H9 (cell line): ENCODE results near the gene TMIE. TPM values are rescaled to one million over a fixed set of nuclear protein-coding genes. Genes with fewer than 3 reads are reported as not detected.

Source experiments
- DNase-seq: peaks from one replicate; pipeline ENCODE4 v3.0.0-alpha.2; 2017
- H2AFZ ChIP-seq: one replicate; pipeline ENCODE4 v1.6.1; 2013; ENCODE audit warnings: mild to moderate bottlenecking, low read length, control low read depth, moderate library complexity
- H2AK5ac ChIP-seq: 2 replicates; pipeline ENCODE4 v1.6.1; 2013; ENCODE audit warnings: low read length, control low read depth, mixed read lengths; ENCODE audit not compliant: insufficient read length
- H2BK120ac ChIP-seq: one replicate; pipeline ENCODE4 v1.6.1; 2013; ENCODE audit warnings: low read depth, mild to moderate bottlenecking, low read length, control low read depth, inconsistent platforms; ENCODE audit not compliant: poor library complexity, severe bottlenecking
- H2BK12ac ChIP-seq: 2 replicates; pipeline ENCODE4 v1.6.1; 2013; ENCODE audit warnings: low read length, control low read depth, mixed read lengths, low read depth; ENCODE audit not compliant: insufficient read length
- H2BK15ac ChIP-seq: 2 replicates; pipeline ENCODE4 v1.6.1; 2013; ENCODE audit warnings: low read depth, low read length, control low read depth
- H2BK20ac ChIP-seq: one replicate; pipeline ENCODE4 v1.6.1; 2013; ENCODE audit warnings: low read depth, mild to moderate bottlenecking, low read length, control low read depth, inconsistent platforms; ENCODE audit not compliant: poor library complexity, severe bottlenecking
- H2BK5ac ChIP-seq: 2 replicates; pipeline ENCODE4 v1.6.1; 2013; ENCODE audit warnings: low read length, control low read depth, mixed read lengths; ENCODE audit not compliant: insufficient read length
- H3K14ac ChIP-seq: 2 replicates; pipeline ENCODE4 v1.6.1; 2013; ENCODE audit warnings: low read length, control low read depth; ENCODE audit not compliant: insufficient read depth
- H3K18ac ChIP-seq: 2 replicates; pipeline ENCODE4 v1.6.1; 2013; ENCODE audit warnings: low read depth, mild to moderate bottlenecking, mixed read lengths, low read length, control low read depth; ENCODE audit not compliant: insufficient read length
- H3K23ac ChIP-seq: 2 replicates; pipeline ENCODE4 v1.6.1; 2013; ENCODE audit warnings: low read length, control low read depth, mixed read lengths, low read depth; ENCODE audit not compliant: insufficient read length
- H3K23me2 ChIP-seq: 2 replicates; pipeline ENCODE4 v1.6.1; 2013; ENCODE audit warnings: low read depth, mild to moderate bottlenecking, mixed read lengths, low read length, control low read depth; ENCODE audit not compliant: insufficient read length, poor library complexity, severe bottlenecking
- H3K27ac ChIP-seq: 2 replicates; pipeline ENCODE4 v1.5.1; 2013; ENCODE audit warnings: low read length, control low read depth, mixed read lengths, low read depth; ENCODE audit not compliant: insufficient read length
- H3K27me3 ChIP-seq: 2 replicates; pipeline ENCODE4 v1.6.1; 2013; ENCODE audit warnings: low read length, control low read depth, inconsistent platforms; ENCODE audit not compliant: insufficient read depth
- H3K4ac ChIP-seq: 2 replicates; pipeline ENCODE4 v1.6.1; 2013; ENCODE audit warnings: low read depth, mild to moderate bottlenecking, control low read depth, inconsistent platforms, low read length, moderate library complexity
- H3K4me1 ChIP-seq: 2 replicates; pipeline ENCODE4 v1.6.1; 2013; ENCODE audit warnings: low read length, control low read depth, inconsistent platforms; ENCODE audit not compliant: insufficient read depth
- H3K4me2 ChIP-seq: 2 replicates; pipeline ENCODE4 v1.6.1; 2013; ENCODE audit warnings: low read length, control low read depth, mixed read lengths; ENCODE audit not compliant: insufficient read length, insufficient read depth
- H3K56ac ChIP-seq: 2 replicates; pipeline ENCODE4 v1.6.1; 2013; ENCODE audit warnings: low read depth, mild to moderate bottlenecking, mixed read lengths, low read length, control low read depth; ENCODE audit not compliant: insufficient read length
- H3K79me1 ChIP-seq: 2 replicates; pipeline ENCODE4 v1.6.1; 2013; ENCODE audit warnings: low read depth, mild to moderate bottlenecking, moderate library complexity, low read length, control low read depth, inconsistent platforms; ENCODE audit not compliant: insufficient read depth, poor library complexity, severe bottlenecking
- H3K79me2 ChIP-seq: 2 replicates; pipeline ENCODE4 v1.6.1; 2013; ENCODE audit warnings: low read length, control low read depth, inconsistent platforms; ENCODE audit not compliant: insufficient read depth
- H3K9ac ChIP-seq: 2 replicates; pipeline ENCODE4 v1.6.1; 2013; ENCODE audit warnings: low read length, control low read depth, mixed read lengths; ENCODE audit not compliant: insufficient read length; ENCODE audit errors: extremely low read depth
- H3K9me3 ChIP-seq: one replicate; pipeline ENCODE4 v1.6.1; 2013; ENCODE audit warnings: low read depth, low read length, inconsistent platforms; ENCODE audit not compliant: control insufficient read depth
- H3T11ph ChIP-seq: one replicate; pipeline ENCODE4 v1.6.1; 2013; ENCODE audit warnings: mild to moderate bottlenecking, low read length, control low read depth, inconsistent platforms
- H4K20me1 ChIP-seq: one replicate; pipeline ENCODE4 v1.6.1; 2013; ENCODE audit not compliant: control insufficient read depth, insufficient read length, insufficient read depth
- H4K5ac ChIP-seq: 2 replicates; pipeline ENCODE4 v1.6.1; 2013; ENCODE audit warnings: low read depth, mild to moderate bottlenecking, mixed read lengths, low read length, control low read depth; ENCODE audit not compliant: insufficient read length
- H4K8ac ChIP-seq: replicated peaks from 2 replicates; pipeline ENCODE4 v1.6.1; 2013; ENCODE audit warnings: low read length, control low read depth, mixed read lengths, low read depth; ENCODE audit not compliant: insufficient read length
- H4K91ac ChIP-seq: 2 replicates; pipeline ENCODE4 v1.6.1; 2013; ENCODE audit warnings: low read depth, mild to moderate bottlenecking, moderate library complexity, mixed read lengths, low read length, control low read depth; ENCODE audit not compliant: insufficient read length
- H3K27ac Mint-ChIP-seq, 3 experiments: 2 replicates in 2 of 3; 3 replicates in 1 of 3; pipeline ENCODE4 v1.8.0; 2020 to 2021; ENCODE audit warnings: mixed read lengths in 3 of 3, mild to moderate bottlenecking in 1 of 3, moderate library complexity in 1 of 3
- H3K27me3 Mint-ChIP-seq: 2 replicates; pipeline ENCODE4 v1.8.0; 2021; ENCODE audit warnings: low read depth, mild to moderate bottlenecking, moderate library complexity, mixed read lengths
- H3K36me3 Mint-ChIP-seq, 3 experiments: 2 replicates in 2 of 3; 3 replicates in 1 of 3; pipeline ENCODE4 v1.8.0; 2020 to 2021; ENCODE audit warnings: low read depth in 3 of 3, mixed read lengths in 3 of 3; ENCODE audit not compliant: insufficient read depth in 1 of 3
- H3K4me1 Mint-ChIP-seq, 2 experiments: 2 replicates each; pipeline ENCODE4 v1.8.0; 2020; ENCODE audit warnings: mixed read lengths in 2 of 2
- H3K4me3 Mint-ChIP-seq, 2 experiments: 2 replicates in 1 of 2; 3 replicates in 1 of 2; pipeline ENCODE4 v1.8.0; 2020 to 2021; ENCODE audit warnings: mild to moderate bottlenecking in 2 of 2, mixed read lengths in 2 of 2, moderate library complexity in 1 of 2
- H3K9me3 Mint-ChIP-seq, 2 experiments: 2 replicates in 1 of 2; 3 replicates in 1 of 2; pipeline ENCODE4 v1.8.0; 2020; ENCODE audit warnings: mild to moderate bottlenecking in 2 of 2, mixed read lengths in 2 of 2, moderate library complexity in 1 of 2
- CTCF ChIP-seq: fragments of 200-600 bp; sonication (generic); conservative IDR thresholded peaks from 3 replicates; pipeline ENCODE4 v1.8.0; 2021; ENCODE audit warnings: antibody characterized with exemption, mild to moderate bottlenecking
- WGBS: extraction: QIAGEN DNeasy Blood & Tissue Kit; methylation state at CpG from one replicate; pipeline ENCODE4 v1.1.7; 2013; ENCODE audit warnings: missing lambda C conversion rate, low lambda C conversion rate, mixed read lengths; ENCODE audit not compliant: insufficient read length; ENCODE audit errors: extremely low coverage; 5-methylcytosine and 5-hydroxymethylcytosine counted together
- total RNA-seq: library from RNA; stranded (reverse); gene quantifications from 2 replicates; pipeline ENCODE4 v1.2.1, GENCODE V29; 2021

TMIE gene
- total RNA-seq, 1 experiment from 2014 or later = 0.63 TPM

GRCh38 chr3:46693892-46694226 lies 7.3 kb upstream of the TMIE start:
- no peak overlapping the region for H4K5ac ChIP-seq
- Mint-ChIP-seq H3K4me3 (peak overlapping the region in 1 of 2 experiments; percentile 38; a peak in 3 of 5 replicates), H3K9me3 (no peaks in the 10 kb centered on the region), H3K4me1 (peaks cover 14 to 17% of the 10 kb centered on the region in 2 experiments), H3K27ac (no peak overlapping the region), H3K27me3 (peaks cover 39% of the 10 kb centered on the region), H3K36me3 (no peaks in the 10 kb centered on the region; a peak in 1 of 7 replicates)
- H3K27me3 ChIP-seq = peaks cover 4% of the 10 kb centered on the region; the same call in 1 of the 2 replicates
- H3K4me2 ChIP-seq = peak overlapping the region; percentile 65
- H3K18ac ChIP-seq = no peak overlapping the region
- no peak overlapping the region for H2AK5ac ChIP-seq
- no peak overlapping the region for H3K56ac ChIP-seq
- no peaks in the 10 kb centered on the region for H4K20me1 ChIP-seq
- H3K27ac ChIP-seq = no peak overlapping the region
- peaks cover 8% of the 10 kb centered on the region for H3K23me2 ChIP-seq
- H3K9ac ChIP-seq = no peak overlapping the region
- WGBS = no CpG with 5 or more reads among the region's 30 CpGs
- H3K4me1 ChIP-seq = no peaks in the 10 kb centered on the region; the same call in 1 of the 2 replicates
- H2AFZ ChIP-seq = no peak overlapping the region
- H2BK120ac ChIP-seq = no peak overlapping the region
- H3K9me3 ChIP-seq = no peaks in the 10 kb centered on the region
- no peak overlapping the region for H3K14ac ChIP-seq
- no peak overlapping the region for H3K23ac ChIP-seq
- no peaks in the 10 kb centered on the region for H3K79me1 ChIP-seq
- H4K8ac ChIP-seq = no peak overlapping the region
- H2BK5ac ChIP-seq = no peak overlapping the region
- no peak for TF ChIP-seq CTCF
- H2BK12ac ChIP-seq = no peak overlapping the region
- no peak overlapping the region for H3K4ac ChIP-seq
- DNase-seq = no peak
- H4K91ac ChIP-seq = no peak overlapping the region
- H3T11ph ChIP-seq = no peak overlapping the region
- no peak overlapping the region for H2BK15ac ChIP-seq
- no peak overlapping the region for H2BK20ac ChIP-seq
- no peaks in the 10 kb centered on the region for H3K79me2 ChIP-seq
